Stimulated activated CD8-positive, alpha-beta memory T cell treated with anti-CD3 and anti-CD28 coated beads, Interleukin-7, amount 100 ng/mL, for 48 hours (primary cell): ENCODE data around the gene ADAMTS10.
"Not testable (repeated sequence)": the region's sequence is repeated elsewhere in the genome, so short reads cannot be mapped to it uniquely, and the experiment has no call there.

Source experiments
- DNase-seq, 2 donors: peaks; one replicate each; pipeline ENCODE4 v3.0.0-alpha.2; 2020; ENCODE audit warnings: low read depth in 1 of 2; ENCODE audit errors: extremely low read depth in 1 of 2

Gene ADAMTS10

GRCh38 chr19:8629184-8629583 is 18.7 kb upstream of the ADAMTS10 start:
- DNase-seq: no peak

GRCh38 chr19:8626842-8627241 is 16.3 kb upstream of the ADAMTS10 start:
- DNase-seq: no peak

- DNase-seq: not testable (repeated sequence)
Observed at GRCh38 chr19:8622886-8623285, 12.4 kb upstream of the ADAMTS10 start.

GRCh38 chr19:8618751-8619150 is 8.2 kb upstream of the ADAMTS10 start:
- no peak for DNase-seq

GRCh38 chr19:8617984-8618383 is 7.5 kb upstream of the ADAMTS10 start:
- no peak for DNase-seq

- DNase-seq: not testable (repeated sequence)
Observed at GRCh38 chr19:8617325-8617724, 6.8 kb upstream of the ADAMTS10 start.

GRCh38 chr19:8616861-8617260 is 6.3 kb upstream of the ADAMTS10 start:
- no peak for DNase-seq

GRCh38 chr19:8615813-8616596 is 5.5 kb upstream of the ADAMTS10 start:
- no peak for DNase-seq

GRCh38 chr19:8615024-8615423 is 4.5 kb upstream of the ADAMTS10 start:
- no peak for DNase-seq

GRCh38 chr19:8614455-8614854 is 3.9 kb upstream of the ADAMTS10 start:
- DNase-seq: no peak

- DNase-seq: no peak
Observed at GRCh38 chr19:8612807-8613171, 2.3 kb upstream of the ADAMTS10 start.

- no peak for DNase-seq
Observed at GRCh38 chr19:8611877-8612806, 1.6 kb upstream of the ADAMTS10 start.

GRCh38 chr19:8611391-8611876 is 919 bp upstream of the ADAMTS10 start:
- DNase-seq: no peak

GRCh38 chr19:8610936-8611300 is 403 bp upstream of the ADAMTS10 start:
- DNase-seq: no peak

- DNase-seq: no peak
Observed at GRCh38 chr19:8609279-8610040, 1.1 kb downstream of the ADAMTS10 start.

- no peak for DNase-seq
Observed at GRCh38 chr19:8608941-8609278, 1.6 kb downstream of the ADAMTS10 start.

- DNase-seq: no peak
Observed at GRCh38 chr19:8607386-8607785, 3.1 kb downstream of the ADAMTS10 start.

- no peak for DNase-seq
Observed at GRCh38 chr19:8605514-8605913, 5.0 kb downstream of the ADAMTS10 start.

- DNase-seq: no peak
Observed at GRCh38 chr19:8601796-8602195, 8.7 kb downstream of the ADAMTS10 start.

GRCh38 chr19:8600816-8601215 is 9.7 kb downstream of the ADAMTS10 start:
- DNase-seq: no peak

GRCh38 chr19:8600064-8600463 is 10.5 kb downstream of the ADAMTS10 start:
- no peak for DNase-seq
